GM12874 (cell line): ENCODE data around the gene KEL.

Experiments
- TF ChIP-seq, protein P1 (sequence below): IDR thresholded peaks from 2 replicates; pipeline ENCODE4 v1.5.1; 2011; ENCODE audit warnings: low read depth, mild to moderate bottlenecking, control low read depth, low read length, moderate library complexity; ENCODE audit not compliant: insufficient read depth

The KEL gene

DNA sequence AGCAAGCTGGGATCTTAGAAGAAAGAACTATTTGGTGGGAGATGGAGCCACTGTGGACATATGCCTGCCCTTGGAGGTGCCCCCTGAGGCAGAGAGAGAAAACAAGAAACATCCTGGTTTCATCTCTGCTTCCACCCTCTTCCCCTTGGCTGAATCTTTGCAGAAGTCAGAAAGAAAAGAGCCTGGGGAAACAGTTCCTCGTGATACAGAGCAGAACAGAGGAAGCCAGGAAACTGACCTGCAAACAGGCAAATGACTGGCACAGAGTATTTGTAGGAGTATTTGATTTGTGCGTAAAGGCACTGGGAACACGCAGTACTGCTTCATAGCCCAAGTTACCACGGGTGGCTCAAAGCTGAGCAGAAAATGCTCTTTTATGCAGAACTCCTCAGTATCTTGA is 7.0 kb upstream of the KEL start:
- TF ChIP-seq, protein P1, sequence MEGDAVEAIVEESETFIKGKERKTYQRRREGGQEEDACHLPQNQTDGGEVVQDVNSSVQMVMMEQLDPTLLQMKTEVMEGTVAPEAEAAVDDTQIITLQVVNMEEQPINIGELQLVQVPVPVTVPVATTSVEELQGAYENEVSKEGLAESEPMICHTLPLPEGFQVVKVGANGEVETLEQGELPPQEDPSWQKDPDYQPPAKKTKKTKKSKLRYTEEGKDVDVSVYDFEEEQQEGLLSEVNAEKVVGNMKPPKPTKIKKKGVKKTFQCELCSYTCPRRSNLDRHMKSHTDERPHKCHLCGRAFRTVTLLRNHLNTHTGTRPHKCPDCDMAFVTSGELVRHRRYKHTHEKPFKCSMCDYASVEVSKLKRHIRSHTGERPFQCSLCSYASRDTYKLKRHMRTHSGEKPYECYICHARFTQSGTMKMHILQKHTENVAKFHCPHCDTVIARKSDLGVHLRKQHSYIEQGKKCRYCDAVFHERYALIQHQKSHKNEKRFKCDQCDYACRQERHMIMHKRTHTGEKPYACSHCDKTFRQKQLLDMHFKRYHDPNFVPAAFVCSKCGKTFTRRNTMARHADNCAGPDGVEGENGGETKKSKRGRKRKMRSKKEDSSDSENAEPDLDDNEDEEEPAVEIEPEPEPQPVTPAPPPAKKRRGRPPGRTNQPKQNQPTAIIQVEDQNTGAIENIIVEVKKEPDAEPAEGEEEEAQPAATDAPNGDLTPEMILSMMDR, result no peak

DNA sequence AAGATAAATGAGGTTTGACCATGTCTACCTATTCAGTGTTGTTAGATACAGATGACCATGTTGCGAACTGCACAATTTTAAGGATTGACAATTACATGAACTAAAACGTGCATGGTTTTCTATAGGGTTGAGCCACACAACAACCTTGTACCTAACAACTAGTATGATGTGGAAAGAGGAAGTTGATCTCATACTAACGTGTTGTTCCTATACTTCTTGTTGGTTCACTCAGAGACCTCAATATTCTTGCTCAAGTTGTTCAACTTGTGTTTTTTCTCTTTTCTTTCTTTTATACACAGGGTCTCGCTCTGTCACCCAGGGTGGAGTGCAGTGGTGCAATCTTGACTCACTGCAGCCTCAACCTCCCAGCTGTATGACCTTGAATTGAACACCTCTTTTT is 6.1 kb upstream of the KEL start:
- TF ChIP-seq, protein P1, result no peak

DNA sequence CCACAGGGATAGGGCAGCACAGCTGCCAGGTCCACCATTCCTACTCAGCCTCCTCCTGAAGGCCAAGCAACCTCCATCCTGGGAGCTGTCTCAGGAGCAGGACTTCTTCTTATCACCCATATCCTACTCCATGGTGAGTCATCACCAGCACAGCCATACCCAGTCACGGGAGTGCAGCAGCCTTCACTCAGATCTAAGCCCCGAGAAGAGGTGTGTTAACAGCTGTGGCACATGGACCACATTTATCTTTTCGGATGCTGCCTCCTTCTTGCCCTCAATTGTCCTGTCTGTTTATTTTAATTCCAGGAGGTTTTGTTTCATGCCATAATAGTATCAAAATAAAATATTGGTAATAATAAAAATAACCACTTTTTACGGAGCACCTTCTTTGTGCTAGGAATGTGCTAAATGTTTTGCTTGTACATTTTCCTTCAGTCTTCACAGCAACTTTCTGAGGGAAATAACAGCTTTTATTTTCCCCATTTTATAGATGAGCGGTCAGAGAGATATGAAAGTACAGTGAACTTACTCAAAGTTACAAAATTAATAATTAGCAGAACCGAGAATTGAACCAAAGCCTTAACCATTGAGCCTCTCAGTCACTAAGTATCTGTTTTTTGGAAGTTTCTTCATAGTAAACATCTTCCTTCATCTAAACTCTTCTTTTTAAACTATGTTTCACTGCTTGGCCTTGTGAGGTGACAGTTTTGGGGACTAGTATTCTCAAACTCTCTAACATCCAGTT is 2.5 kb upstream of the KEL start:
- TF ChIP-seq, protein P1, result no peak

DNA sequence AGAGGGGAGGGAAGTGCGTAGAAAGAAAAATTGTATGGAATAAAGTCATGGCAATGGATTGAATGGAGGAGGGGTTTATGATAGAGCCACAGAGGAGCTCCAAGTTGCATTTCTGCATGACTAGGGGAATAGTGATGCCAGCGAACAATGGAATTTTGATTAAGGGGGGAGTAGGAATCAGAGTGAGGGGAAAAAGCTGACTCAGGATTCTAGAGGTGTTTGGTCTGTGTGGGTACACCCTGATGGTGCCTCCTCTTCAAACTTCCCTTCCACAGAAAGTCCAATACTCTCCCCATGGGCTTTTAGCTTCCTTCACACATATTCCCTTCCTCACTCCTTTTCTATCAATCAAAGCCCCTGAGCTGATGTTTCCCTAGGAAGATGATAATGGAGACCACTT is 1.8 kb upstream of the KEL start:
- TF ChIP-seq, protein P1, result no peak

DNA sequence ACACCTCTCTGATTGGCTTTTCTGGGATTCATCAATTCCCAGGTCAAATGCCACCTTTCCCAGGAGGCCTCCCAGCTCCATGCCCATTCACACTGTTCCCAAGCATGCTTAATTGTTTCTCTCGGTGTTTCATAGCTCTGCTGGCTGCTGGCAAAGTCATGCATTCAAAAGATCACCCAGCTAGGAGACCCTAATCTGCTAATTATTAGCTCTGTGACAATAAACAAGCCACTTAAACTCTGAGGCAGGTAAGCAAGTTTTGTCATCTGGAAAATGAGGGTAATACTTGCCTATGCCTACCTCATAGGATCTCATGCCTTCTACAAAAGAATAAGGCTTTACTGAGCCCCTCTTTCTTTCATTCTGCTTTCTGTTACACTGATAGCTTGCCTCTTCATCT is 828 bp upstream of the KEL start:
- TF ChIP-seq, protein P1, result no peak

DNA sequence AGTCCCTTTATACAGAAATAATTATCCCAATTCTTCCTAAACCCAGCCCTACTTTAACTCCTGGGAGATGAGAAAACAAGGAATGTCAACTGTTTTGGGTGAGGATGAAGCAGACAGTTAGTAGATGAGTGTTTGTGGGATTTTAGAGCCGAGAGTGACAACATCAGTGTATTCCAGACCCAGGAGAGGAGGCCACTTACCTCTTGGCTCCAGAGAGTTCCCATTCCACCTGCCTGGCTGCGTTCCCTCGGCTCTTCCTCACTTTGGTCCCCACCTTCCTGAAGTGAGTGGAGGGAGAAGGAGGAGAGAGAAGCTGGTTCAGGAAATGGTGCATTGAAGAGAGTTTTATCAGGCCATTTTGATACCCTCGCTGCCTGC is 579 bp downstream of the KEL start:
- TF ChIP-seq, protein P1, result no peak

DNA sequence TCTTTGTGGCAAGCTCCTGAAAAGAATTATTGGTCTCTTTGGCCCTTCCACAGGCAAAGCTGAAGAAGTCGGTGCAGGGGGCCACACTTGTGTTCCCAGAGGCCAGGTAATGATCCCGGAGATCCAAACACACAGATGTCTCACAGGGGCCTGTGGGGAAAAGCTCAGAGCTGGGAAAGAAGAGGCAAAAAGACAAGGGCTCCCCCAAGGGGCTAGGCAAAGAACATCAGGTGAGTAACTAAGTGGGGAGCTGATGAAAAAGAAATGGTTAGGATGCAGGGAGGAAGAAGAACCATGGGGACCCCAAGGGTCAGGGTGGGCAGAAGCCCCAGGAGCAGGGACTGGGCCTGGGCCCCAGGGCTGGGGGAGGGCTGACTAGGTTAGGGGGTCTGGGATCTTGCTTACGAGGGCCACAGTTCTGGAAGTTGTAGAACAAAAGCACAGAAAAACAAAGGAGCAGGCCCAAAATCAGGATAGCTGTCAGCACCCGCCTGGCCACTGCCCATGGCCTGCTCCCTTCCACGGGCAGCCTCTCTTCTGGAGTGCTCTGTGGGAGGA is 1.1 kb downstream of the KEL start:
- TF ChIP-seq, protein P1, result 0 out of 2 replicates have a peak, but pooled peaks have one; percentile 21
